ENCODE results near the gene PTPN14.

PTPN14 gene

DNA sequence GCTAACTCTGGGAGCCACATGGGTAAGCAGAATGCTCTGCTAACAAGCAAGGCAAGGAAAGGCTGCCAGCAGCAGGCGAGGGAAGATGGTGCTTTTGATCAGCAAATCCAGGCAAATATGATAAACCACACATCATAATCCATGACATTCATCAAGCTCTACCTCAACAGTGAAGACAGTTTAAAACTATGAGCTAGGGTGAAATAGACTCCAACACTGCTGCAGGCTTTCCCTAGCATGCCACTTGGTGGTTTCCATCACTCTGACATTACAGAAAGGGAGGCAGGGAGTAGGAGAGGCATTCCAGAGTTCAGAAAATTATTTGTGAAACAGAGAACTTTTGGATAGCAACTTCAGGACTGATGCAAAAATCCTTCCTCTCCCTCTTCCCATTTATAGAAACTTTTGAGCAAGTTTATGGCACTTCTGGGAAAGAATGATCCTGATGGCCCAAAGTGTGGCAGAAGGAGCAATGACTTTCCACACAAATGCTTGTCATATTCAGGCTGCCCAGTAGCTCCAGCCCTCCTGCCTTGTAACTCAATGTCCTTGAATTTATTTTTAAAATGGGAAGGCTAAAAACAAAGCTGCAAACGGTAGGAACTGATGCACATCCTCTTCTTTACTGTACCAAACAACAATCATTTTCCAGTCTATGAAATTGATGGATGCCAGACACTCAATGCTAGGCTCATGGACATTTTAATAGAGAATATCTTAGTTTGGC, 199.7 kb downstream of the PTPN14 start:
- in situ Hi-C loops (cut with HindIII; ENCODE audit: low sequenced_read_pairs): no loop called here

DNA sequence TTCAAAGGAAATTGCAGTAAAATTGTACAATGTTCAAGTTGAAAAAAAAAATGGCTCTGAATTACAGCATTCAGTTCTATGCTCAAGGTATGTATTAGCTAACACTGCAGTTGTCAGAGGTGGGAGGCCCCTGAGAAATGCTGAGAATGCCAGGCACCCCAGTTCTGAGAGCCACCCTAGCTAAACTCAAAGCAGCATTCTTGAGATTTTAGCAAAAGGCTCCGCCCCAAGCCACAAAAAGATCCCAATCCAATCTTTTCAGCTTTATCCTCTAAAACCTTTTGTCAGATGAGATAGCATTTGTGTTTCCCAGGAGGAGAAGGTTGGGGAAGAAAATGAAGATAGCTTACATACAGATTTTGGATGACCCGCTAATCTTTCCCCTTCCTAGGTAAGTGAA, 201.6 kb downstream of the PTPN14 start:
- in situ Hi-C loops (cut with HindIII; ENCODE audit: low sequenced_read_pairs): loop anchor here (5.0 kb wide), 1 partner anchor 248 kb away; no protein-coding TSS in a partner anchor

DNA sequence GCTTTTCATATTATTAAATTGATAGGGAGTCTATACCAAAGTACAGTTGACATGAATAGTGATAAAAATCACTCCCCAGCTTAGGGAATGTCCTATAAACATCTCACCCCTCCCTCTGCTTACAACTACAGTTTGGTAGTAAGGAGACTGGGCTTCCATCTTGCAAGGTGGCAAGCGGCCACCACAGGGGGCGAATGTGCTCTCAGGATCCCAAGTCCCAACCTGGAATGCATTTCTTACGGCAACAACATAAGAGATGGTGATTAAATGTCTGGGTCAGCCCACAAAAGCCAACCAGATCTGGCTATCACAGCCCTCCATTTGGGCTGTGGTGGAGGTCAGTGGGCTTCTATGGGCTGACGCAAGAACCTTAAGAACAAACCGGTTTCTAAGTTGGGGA, 202.4 kb downstream of the PTPN14 start:
- in situ Hi-C loops (cut with HindIII; ENCODE audit: low sequenced_read_pairs): loop anchor here (5.0 kb wide), 1 partner anchor 248 kb away; no protein-coding TSS in a partner anchor

DNA sequence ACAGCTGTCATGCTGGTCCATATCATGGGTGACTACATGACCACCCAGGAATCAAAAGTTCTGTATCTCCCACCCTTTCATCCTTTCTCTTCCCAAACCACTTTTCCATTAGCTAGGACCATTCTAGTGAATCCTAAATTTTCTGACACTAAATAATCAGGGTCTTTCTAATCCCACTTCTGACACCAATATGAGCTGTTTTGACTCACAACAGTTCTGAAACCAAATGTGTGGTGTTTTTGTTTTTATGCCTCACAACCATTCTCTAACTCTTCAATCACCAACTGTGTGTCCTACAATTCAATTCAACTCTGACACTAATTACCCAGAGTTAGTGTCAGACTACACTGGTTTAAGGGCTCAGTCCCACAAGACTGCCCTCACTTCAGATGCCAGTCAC, 206.5 kb downstream of the PTPN14 start:
- in situ Hi-C loops (cut with HindIII; ENCODE audit: low sequenced_read_pairs): loop anchor here (5.0 kb wide), 1 partner anchor 252 kb away; no protein-coding TSS in a partner anchor

DNA sequence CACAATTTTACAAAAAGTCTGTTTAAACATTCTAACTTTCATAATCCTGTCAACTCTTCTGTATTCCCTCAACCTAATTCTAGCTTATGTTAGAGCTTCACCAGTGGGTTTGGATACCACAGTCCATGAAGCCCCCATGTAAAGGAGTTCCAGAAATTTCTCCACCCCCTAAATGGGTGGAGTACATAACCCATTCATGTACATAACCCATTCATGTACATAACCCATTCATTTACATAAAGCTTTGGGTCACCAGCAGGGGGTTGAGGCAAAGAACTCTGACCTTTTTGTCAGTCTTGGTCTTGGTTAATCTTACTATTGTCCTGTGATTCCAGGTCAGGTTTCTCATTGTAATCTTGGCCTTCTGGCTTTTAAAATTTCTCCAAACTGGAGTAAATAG, 208.9 kb downstream of the PTPN14 start:
- in situ Hi-C loops (cut with HindIII; ENCODE audit: low sequenced_read_pairs): no loop called here

DNA sequence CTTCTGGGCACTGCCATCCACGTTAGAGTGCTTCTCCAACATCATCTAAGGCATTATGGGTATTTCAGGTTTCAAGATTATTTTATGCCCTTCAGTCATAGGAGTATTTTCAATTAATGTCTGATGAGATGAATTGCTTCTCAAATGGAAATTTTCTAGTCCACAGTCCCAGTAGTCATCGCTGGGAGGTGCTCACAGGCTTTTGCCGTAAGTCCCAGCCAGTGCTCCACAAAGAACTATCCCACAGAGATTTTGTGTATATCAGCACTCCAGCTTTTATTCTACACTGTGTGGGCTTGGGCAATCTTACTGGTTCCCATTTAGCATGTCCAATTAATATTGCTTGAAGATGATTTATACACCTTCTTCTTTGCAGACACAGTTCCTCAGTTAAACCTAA, 209.5 kb downstream of the PTPN14 start:
- in situ Hi-C loops (cut with HindIII; ENCODE audit: low sequenced_read_pairs): no loop called here

DNA sequence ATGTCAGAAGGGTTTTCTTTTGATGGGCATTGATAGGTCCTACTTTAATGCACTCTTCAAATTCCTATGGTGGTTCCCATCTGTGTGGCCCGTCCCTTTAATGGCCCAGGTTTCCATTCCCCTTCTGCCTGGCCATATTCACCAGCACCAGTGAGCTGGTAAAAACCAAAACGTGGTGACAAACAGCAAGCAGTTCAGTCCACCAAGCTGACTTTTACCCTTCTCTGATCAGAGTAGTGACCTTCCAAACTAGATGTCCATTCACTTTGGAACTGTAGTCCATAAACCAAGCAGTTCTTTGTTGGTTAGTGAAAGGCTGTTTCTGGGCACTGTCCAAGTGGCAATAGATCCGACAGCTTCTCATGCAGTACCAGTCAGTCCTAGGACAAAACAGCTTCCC, 209.9 kb downstream of the PTPN14 start:
- in situ Hi-C loops (cut with HindIII; ENCODE audit: low sequenced_read_pairs): no loop called here

DNA sequence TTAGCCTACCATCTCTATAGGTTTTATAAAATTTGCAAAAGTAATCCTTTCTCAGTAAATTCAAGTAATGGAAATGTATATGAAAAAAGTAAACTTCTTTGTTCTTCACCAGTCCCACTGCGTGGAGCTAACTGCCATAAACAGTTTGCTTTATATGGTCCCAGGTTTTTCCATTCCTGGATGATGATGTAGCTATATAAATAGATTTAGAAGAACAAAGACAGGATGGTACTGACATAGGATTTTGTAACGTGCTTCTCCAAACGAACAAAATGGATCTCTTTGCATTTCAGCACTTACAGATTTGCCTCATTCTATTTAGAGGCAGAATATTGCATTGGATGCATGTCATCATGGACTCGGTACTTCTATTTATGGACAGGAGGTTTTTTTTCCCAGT, 213.2 kb downstream of the PTPN14 start:
- in situ Hi-C loops (cut with HindIII; ENCODE audit: low sequenced_read_pairs): loop anchor here (10.0 kb wide), 1 partner anchor 247 kb away; no protein-coding TSS in a partner anchor

DNA sequence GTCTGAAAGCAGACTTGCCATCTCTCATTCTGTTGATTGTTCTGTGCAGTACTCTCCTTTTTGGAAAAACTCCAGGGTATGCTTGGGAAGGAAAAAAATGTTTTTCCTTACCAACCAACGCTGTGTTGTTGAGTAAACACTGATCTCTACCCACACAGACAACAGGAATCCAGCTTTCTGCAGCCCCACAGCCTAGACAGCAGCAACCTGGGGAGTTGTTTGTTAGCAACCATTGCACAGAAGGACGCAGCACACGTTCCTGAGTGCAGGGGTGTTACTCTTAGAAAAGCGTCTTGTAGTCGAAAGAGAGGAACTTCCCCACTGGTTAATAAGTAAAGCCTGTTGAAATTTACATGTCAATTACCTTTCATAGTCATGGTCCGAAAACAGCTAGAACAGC, 213.9 kb downstream of the PTPN14 start:
- in situ Hi-C loops (cut with HindIII; ENCODE audit: low sequenced_read_pairs): loop anchor here (10.0 kb wide), 1 partner anchor 247 kb away; no protein-coding TSS in a partner anchor

DNA sequence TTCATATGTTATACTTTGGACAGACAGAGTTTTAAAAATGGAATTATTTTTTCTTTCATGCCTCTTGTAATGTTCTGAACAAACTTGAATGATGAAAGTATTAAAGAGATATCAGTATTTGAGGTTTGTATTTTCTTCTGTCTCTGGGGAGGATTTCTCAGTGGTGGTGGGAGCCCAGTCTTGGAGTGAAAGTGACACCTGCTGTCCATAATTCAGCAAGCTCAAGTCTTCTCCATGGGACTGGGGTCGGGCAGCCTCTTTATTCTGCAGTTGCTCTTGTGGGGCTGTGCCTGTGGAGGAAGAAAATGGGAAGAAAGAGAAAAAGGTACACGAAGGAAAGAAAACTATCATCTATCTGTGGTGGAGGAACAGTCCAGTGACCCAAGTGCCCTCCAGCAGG, 214.4 kb downstream of the PTPN14 start:
- in situ Hi-C loops (cut with HindIII; ENCODE audit: low sequenced_read_pairs): loop anchor here (10.0 kb wide), 1 partner anchor 248 kb away; no protein-coding TSS in a partner anchor

DNA sequence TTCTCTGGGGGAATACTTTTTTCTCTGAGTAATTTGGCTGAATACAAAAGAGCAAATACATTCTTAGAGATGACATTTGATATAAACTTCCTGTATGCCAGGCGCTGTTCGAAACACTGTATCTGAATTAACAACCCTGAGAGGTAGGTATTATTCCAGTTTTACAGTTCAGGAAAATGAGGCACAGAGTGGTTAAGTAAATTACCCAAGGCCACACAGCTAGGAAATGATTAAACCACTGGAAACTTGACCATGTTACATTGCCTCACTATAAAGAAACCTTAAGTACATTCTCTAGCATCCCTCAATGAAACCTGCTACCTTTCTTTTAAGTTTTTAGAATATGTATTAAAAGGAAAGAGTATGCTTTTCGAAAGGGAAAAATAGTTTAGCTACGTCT, 215.8 kb downstream of the PTPN14 start:
- in situ Hi-C loops (cut with HindIII; ENCODE audit: low sequenced_read_pairs): loop anchor here (10.0 kb wide), 1 partner anchor 249 kb away; no protein-coding TSS in a partner anchor

DNA sequence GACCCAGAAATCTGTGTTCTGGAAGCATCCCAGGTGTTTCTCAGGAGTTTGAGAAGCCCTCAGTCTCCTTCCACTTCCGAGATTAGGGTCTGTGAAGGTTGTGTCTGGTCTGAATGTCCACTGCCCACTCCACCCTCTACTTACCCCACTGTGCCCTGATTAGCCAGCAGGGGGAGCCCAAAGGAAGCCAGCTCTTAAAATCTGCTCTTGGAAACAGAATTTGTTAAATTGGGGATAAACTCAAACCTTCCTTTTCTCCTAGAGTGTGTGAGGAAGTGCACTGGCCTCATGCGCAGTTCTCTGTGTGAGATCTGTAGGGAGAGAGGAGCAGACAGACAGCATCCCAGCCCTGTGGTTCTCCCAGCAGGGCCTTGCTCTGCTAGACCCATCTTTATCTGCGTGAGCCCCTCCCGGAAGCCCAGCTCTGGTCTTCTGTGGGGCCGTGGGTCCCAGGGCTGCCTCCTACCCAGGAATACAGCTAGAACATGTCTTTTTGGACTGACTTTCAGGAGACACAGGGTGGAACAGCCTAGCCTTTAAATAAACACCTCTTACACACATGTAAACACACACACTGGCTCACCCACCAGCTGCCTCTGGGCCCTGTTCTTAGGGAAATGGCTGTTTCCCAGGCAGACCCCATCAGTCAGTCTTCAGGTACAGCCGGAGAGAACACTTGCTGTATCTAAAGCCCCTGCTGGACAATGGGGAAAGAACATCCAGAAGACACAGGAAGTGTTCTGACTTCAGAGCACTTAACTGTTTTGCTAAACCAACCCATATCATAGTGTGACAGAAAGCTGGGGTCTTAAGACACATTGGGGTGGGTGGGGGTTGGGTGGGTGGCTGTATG, 218.2 kb downstream of the PTPN14 start:
- in situ Hi-C loops (cut with HindIII; ENCODE audit: low sequenced_read_pairs): loop anchor here (10.0 kb wide), 1 partner anchor 252 kb away; no protein-coding TSS in a partner anchor

DNA sequence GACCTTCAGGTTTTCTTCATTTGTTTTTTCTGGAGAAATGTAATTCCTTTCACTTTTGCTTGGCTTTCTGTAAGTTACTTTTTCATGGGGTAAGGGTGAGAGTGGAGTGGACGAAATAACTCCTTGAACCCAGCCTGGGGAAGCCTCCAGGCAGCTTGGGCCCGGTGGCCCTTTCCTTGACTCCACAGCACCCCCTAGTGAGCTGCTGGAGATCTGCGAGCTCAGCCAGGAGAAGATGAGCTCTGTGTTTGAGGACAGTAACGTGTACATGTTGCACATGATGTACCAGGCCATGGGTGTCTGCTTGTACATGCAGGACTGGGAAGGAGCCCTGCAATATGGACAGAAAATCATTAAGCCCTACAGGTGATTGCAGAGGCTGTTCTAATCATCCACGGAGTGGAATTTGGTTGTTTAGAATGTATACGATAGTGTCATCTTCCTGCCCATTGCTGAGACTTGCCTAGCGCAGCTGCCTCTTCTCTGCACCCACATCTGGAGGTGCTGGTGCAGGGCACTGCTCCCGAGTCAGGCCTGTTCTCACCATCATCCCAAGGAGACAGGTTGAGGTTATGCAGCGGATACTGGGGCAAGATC, 219.5 kb downstream of the PTPN14 start:
- in situ Hi-C loops (cut with HindIII; ENCODE audit: low sequenced_read_pairs): loop anchor here (10.0 kb wide), 1 partner anchor 253 kb away; no protein-coding TSS in a partner anchor

DNA sequence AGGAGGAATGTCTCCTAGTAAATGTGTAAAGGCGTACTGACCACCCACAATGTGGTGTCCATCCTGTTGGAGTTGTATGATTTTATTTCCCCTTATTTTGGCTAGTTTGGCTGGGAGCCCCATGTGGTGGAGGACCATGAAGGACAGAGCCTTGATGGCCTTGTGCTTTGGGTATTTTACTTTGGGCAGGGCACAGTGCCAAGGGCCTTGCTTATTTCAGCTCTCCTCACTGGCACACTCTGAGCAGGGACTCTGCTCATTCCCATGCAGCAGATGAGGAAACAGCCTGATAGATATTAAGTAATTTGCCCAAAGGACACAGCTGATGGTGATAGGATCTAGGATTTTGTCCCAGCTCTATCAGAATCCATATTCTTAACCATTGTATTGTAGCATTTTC, 220.2 kb downstream of the PTPN14 start:
- in situ Hi-C loops (cut with HindIII; ENCODE audit: low sequenced_read_pairs): loop anchor here (10.0 kb wide), 1 partner anchor 254 kb away; no protein-coding TSS in a partner anchor

DNA sequence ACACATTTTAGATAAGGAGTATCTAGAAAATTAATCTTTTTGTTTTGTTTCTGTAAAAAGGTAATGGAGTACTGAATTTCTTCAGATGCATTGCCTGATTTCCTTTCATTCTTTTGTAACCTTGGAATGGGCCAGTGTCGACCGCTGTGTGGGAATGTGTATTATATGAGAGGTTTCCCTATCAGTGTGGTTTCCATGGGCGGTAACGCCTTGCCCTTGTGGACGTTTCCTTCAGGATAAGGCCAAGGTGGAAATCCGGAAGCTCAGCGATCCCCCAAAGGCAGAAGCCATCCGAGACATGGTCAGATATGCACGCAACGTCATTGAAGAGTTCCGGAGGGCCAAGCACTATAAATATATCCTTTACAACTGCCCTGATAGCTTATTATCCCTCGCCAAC, 220.7 kb downstream of the PTPN14 start:
- in situ Hi-C loops (cut with HindIII; ENCODE audit: low sequenced_read_pairs): loop anchor here (10.0 kb wide), 1 partner anchor 254 kb away; no protein-coding TSS in a partner anchor

DNA sequence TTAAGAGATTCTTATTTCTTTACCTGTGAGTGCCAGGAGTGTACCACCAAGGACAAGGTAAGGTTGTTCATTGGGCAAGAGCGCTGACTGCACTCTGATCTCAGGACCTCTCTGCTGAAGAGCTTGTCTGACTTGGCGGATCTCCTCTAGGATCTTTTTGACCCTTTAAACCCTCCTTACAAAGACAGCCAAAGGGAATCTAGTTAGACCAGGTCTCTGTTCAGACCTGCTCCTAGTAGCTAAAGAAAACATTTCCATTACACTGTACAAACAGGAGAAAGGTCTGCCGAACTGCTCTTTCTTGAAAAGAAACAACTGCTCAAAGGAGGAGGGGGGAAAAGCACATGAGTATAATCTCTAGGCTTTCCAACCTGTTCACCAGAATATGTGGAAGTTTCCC, 221.2 kb downstream of the PTPN14 start:
- in situ Hi-C loops (cut with HindIII; ENCODE audit: low sequenced_read_pairs): loop anchor here (10.0 kb wide), 1 partner anchor 255 kb away; no protein-coding TSS in a partner anchor

DNA sequence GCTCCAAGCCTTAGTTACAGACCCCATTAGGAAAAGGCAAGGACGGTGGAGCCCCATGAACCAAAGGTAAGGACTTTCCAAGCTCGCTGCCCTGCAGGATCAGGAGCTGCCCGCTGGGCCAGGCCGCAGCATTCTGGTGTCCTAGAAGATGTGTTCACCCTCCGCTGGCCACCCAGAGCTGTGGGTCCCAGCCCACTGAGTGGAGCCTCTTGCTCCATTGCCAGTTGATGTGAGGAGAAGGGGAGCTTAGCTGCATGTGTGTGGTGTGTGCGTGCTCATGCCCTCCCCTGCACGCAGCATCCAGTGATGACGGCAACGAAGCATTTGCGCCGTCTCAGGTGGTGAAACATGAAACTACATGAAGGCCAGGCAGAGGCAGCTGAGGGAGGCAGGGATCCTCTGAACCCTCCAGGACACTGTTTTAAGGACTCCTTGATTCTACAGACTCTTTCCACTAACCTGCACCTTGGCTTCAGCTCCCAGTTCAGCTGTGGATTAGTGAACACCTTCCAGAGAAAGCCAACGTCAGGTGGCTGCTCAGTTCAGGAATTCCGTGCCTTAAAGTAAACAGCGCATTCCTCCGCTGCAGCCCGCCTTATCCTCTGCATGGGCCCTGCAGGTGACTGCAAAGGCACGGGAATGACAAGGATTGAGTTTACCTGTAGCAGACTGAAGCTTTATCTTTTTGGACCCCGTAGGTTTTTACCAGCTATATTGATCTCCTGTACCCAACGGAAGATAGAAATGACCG, 221.8 kb downstream of the PTPN14 start:
- in situ Hi-C loops (cut with HindIII; ENCODE audit: low sequenced_read_pairs): loop anchor here (5.0 to 10.0 kb wide), 2 partner anchors 72 to 255 kb away; no protein-coding TSS in a partner anchor

DNA sequence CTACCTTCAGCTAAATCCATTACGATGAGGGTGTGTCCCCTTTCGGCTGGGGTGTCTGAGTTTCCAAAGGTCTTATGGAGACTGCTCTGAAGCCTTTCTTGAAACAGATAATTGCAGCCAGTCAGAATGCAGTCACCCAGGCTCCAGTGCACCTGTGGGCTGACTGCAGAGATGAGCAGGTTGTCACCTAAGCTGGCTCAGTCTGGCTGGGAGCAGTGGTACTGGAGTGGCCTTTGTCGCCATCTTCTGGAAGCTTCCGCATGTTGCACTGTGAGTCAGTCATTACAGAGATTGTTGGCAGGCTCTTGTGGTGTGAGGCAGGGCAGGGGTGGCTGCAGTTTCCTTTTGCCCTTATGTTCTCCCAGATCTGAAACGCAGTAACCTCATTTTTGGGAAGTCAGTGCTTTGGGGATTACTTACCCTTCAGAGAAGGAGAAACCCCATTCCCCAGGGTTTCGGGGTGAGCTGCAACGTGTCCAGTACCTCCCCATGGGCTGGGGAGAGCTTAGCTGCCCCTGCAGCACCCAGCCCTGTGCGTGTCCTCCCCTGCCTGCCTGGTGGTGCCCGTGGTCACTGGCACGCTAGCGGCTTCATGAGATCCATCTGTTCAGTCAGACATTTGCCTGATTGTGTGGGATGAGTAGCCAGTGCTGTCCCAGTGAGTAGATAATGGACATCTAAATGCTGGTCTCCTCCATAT, 222.5 kb downstream of the PTPN14 start:
- in situ Hi-C loops (cut with HindIII; ENCODE audit: low sequenced_read_pairs): loop anchor here (5.0 kb wide), 1 partner anchor 72 kb away; no protein-coding TSS in a partner anchor

DNA sequence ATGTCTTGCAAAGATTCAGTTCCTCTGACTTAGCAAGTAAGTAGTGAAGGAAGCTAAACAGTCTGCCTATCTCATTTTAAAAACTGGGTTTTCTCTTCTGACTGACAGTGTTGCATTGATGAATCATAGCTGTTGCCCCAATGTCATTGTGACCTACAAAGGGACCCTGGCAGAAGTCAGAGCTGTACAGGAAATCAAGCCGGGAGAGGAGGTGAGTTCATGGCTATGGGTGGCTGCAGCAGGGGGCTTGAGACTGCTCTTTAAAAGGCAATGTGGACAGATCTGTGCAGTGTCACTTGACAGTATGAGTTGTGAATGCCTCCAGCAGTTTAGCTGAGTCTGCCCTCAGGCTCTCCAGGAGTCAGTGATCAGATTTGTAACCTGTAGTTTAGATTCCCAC, 223.9 kb downstream of the PTPN14 start:
- in situ Hi-C loops (cut with HindIII; ENCODE audit: low sequenced_read_pairs): loop anchor here (5.0 kb wide), 1 partner anchor 70 kb away; no protein-coding TSS in a partner anchor

Data from endothelial cell of hepatic sinusoid (primary cell).